GM23248 (cell line): ENCODE measurements around the gene TTI1.

Source experiments
- EZH2 ChIP-seq: fragments of 200-600 bp; sonication (generic); IDR thresholded peaks from 2 replicates; pipeline ENCODE4 v1.6.1; 2018; ENCODE audit warnings: antibody characterized with exemption, mild to moderate bottlenecking; ENCODE audit not compliant: insufficient read depth, poor library complexity, severe bottlenecking
- EZH2phosphoT487 ChIP-seq: fragments of 200-600 bp; sonication (generic); IDR thresholded peaks from 2 replicates; pipeline ENCODE4 v1.6.1; 2018; ENCODE audit warnings: antibody characterized with exemption, moderate library complexity, mild to moderate bottlenecking, low read depth; ENCODE audit not compliant: insufficient read depth

GRCh38 chr20:37941992-37942391 lies 91.3 kb downstream of the TTI1 start:
- TF ChIP-seq EZH2 (no peak), EZH2phosphoT487 (no peak)
